HepG2 (cell line): Measurements from ENCODE around the gene TBC1D4. TPM values are rescaled to one million over a fixed set of nuclear protein-coding genes. Genes with fewer than 3 reads are reported as not detected.

ENCODE experiments used
- AKAP8 ChIP-seq: sonication (generic); formaldehyde crosslinking; IDR thresholded peaks from 2 replicates; pipeline ENCODE4 v1.5.1; 2020; ENCODE audit warnings: mild to moderate bottlenecking, missing genetic modification reagents
- GPN1 ChIP-seq: sonication (generic); formaldehyde crosslinking; IDR thresholded peaks from 2 replicates; pipeline ENCODE4 v1.5.1; 2020; ENCODE audit warnings: missing genetic modification reagents, borderline replicate concordance
- KIAA2018 ChIP-seq: sonication (generic); formaldehyde crosslinking; IDR thresholded peaks from 2 replicates; pipeline ENCODE4 v1.5.0; 2020; ENCODE audit warnings: mild to moderate bottlenecking, missing genetic modification reagents, borderline replicate concordance
- NBN ChIP-seq: fragments of 450-650 bp; conservative IDR thresholded peaks from 2 replicates; pipeline ENCODE4 v1.6.1; 2017
- ZKSCAN1 ChIP-seq: fragments of 150-350 bp; IDR thresholded peaks from 2 replicates; pipeline ENCODE4 v1.6.1; 2014; ENCODE audit warnings: low read length
- ZNF383 ChIP-seq: sonication (generic); formaldehyde crosslinking; IDR thresholded peaks from 2 replicates; pipeline ENCODE4 v1.4.0; 2020; ENCODE audit warnings: missing genetic modification reagents, mild to moderate bottlenecking, borderline replicate concordance
- ZNF660 ChIP-seq: sonication (generic); formaldehyde crosslinking; IDR thresholded peaks from 2 replicates; pipeline ENCODE4 v1.5.1; 2020; ENCODE audit warnings: mild to moderate bottlenecking, low read depth, missing genetic modification reagents, borderline replicate concordance
- ZSCAN29 ChIP-seq: sonication (generic); formaldehyde crosslinking; conservative IDR thresholded peaks from 2 replicates; pipeline ENCODE4 v1.4.0; 2020; ENCODE audit warnings: mild to moderate bottlenecking, missing genetic modification reagents
- polyA plus RNA-seq, 8 experiments: library from polyadenylated mRNA; depleted of rRNA in 3 of 8; stranded (reverse) in 7 of 8; unstranded in 1 of 8; fragments of >200 nt; fragmentation: Illumina TruSeq in 4 of 8; extraction: Trizol in 4 of 8; gene quantifications; 2 replicates each; pipeline versions ENCODE4 v1.2.1 to v1.2.3, GENCODE V29; 2011 to 2016; ENCODE audit warnings: low read depth in 4 of 8, missing spikeins in 1 of 8, mixed read lengths in 1 of 8; ENCODE audit not compliant: insufficient read depth in 1 of 8
- total RNA-seq, 5 experiments: library from RNA; depleted of rRNA; stranded (reverse); fragments of >200 nt; fragmentation: Illumina TruSeq; extraction: Trizol; gene quantifications; 2 replicates each; pipeline ENCODE4 v1.2.3, GENCODE V29; 2016; ENCODE audit warnings: low read depth in 1 of 5

The TBC1D4 gene
- total and polyA plus RNA-seq, 2 of the 13 experiments (the other 11 are each of a cell fraction or from before 2014, with no cell fraction given): 35.9 to 64.4 TPM

- no peak for TF ChIP-seq KIAA2018
- no peak for TF ChIP-seq ZKSCAN1
- TF ChIP-seq ZNF383: no peak
- TF ChIP-seq NBN: no peak
- TF ChIP-seq GPN1: no peak
- TF ChIP-seq AKAP8 (CRISPR knock-in tag): no peak
- no peak for TF ChIP-seq ZNF660 (CRISPR knock-in tag)
- TF ChIP-seq ZSCAN29 (CRISPR knock-in tag): no peak
Measured at GRCh38 chr13:75418186-75418843, 63.7 kb downstream of the TBC1D4 start (continued).
